Measurements from ENCODE around the gene RAPGEF1.

The RAPGEF1 gene

DNA sequence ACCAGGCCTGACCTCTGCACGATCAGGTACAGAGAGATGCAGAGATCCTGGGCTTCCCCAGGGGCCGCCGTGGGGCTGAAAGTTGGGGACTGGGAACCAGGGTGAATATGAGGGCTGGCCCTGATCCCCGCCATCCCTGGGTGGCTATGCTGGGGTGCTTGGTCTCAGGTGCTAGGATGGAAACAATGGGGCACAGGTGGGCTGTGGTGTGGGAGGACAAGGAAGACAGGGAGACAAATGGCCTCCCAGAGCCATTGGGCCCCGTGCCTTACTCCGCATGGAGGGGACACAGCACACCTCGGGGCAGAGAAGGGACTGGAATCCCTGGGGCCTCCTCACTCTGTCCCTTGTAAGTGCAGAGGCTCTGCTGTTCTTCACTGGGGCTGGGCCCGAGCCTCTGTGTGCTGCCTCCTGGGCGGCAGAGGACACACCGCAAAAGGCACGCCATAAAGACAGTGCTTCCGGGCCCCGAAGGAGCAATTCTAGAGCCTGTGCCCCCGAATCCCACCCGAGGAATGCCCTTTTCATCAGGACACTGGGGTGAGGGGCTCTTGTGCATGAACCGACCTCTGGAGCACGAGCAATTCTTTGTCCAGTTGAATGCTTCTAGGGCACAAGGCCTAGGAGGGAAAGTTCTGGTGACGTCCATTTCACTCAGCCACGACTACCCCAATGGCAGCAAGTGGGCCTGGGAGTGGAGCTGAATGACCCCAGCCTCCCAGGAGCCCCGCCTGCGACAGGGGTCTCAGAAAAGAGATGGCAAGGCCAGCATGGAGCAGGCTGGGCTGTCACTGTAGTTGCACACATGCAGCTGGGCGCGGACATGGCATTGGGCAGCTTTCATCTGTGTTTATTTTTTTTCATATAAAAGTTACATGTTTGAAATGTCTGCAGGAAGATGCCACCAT is 163.7 kb downstream of the RAPGEF1 start:
- Histone ChIP-seq H3K9ac (ENCODE audit: low read length) (no peak overlapping the region), H3K4me3 (ENCODE audit: insufficient read depth, low read length, poor library complexity, severe bottlenecking) (no peak overlapping the region), H3K27me3 (ENCODE audit: low read length) (no peaks in the 10 kb centered on the region), H3K4me2 (ENCODE audit: low read depth, low read length, poor library complexity, severe bottlenecking) (no peak overlapping the region), H3K79me2 (ENCODE audit: insufficient read depth, low read length) (no peaks in the 10 kb centered on the region), H3K27ac (ENCODE audit: low read depth, low read length) (no peak overlapping the region), H3K9me2 (replicated peaks; ENCODE audit: insufficient read depth, low read length) (no peaks in the 10 kb centered on the region), H2AFZ (ENCODE audit: low read depth, low read length, severe bottlenecking) (no peak overlapping the region), H3K36me3 (ENCODE audit: low read length) (peaks cover 3% of the 10 kb centered on the region; the same call in 1 of the 2 replicates), H3F3A (ENCODE audit: insufficient read depth) (no peaks in the 10 kb centered on the region), H3K9me3 (ENCODE audit: insufficient read depth, low read length) (no peaks in the 10 kb centered on the region), H4K20me1 (ENCODE audit: low read depth, low read length) (no peaks in the 10 kb centered on the region)
- TF ChIP-seq, protein P1, sequence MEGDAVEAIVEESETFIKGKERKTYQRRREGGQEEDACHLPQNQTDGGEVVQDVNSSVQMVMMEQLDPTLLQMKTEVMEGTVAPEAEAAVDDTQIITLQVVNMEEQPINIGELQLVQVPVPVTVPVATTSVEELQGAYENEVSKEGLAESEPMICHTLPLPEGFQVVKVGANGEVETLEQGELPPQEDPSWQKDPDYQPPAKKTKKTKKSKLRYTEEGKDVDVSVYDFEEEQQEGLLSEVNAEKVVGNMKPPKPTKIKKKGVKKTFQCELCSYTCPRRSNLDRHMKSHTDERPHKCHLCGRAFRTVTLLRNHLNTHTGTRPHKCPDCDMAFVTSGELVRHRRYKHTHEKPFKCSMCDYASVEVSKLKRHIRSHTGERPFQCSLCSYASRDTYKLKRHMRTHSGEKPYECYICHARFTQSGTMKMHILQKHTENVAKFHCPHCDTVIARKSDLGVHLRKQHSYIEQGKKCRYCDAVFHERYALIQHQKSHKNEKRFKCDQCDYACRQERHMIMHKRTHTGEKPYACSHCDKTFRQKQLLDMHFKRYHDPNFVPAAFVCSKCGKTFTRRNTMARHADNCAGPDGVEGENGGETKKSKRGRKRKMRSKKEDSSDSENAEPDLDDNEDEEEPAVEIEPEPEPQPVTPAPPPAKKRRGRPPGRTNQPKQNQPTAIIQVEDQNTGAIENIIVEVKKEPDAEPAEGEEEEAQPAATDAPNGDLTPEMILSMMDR (IDR thresholded peaks at IDR 0.05; ENCODE audit: insufficient read depth, low read length, poor library complexity, severe bottlenecking), result no peak
- TF ChIP-seq EZH2phosphoT487 (conservative IDR thresholded peaks at IDR 0.05; ENCODE audit: low read length), result no peak

DNA sequence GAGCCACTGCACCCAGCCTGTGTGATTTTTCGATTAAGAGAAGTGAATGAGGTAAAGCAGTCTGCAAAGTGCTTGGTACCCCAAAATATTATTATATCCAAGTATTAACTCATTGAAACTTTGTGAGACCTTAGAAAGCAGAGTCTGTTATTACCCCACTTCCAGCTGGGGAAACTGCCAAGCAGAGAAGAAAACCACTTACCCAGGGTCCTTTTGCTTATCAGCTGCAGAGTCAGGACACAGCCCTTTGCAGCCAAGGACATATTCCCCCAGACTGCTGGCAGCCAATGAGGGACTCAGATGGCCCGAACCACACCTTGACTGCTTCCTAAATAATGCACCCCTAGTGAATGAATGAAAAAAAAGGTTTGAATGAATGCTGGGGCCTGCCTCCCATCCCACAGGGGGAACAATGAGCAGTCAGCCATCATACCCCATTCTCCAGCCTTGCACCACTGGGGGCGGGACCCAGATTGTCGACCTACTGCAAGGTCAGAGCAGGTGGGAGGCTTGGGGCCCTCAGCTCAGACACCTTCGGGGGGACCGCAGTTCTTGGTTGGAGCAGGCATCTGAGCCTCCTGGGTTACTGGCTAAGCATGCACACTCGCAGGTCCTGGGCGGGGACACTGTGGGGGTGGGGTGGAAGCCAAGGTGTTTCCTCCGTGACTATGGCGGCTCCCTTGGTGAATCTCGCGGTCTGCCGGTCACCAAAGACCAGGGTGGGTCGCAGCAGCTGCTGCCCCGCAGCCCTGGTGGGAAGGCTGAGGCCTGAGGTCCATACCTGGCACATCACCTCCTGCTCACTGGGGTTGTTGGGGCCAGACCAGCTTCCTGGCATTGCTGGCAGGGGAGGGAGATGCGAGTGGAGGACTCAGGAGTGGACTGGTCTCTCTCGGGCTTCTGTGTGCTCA is 164.9 kb downstream of the RAPGEF1 start:
- H3K9me2 ChIP-seq (replicated peaks; ENCODE audit: insufficient read depth, low read length), result no peaks in the 10 kb centered on the region
- no peaks in the 10 kb centered on the region for H3K9me3 ChIP-seq (ENCODE audit: insufficient read depth, low read length)
- no peak overlapping the region for H3K4me3 ChIP-seq (ENCODE audit: insufficient read depth, low read length, poor library complexity, severe bottlenecking)
- H4K20me1 ChIP-seq (ENCODE audit: low read depth, low read length), result no peaks in the 10 kb centered on the region
- no peaks in the 10 kb centered on the region for H3F3A ChIP-seq (ENCODE audit: insufficient read depth)
- no peaks in the 10 kb centered on the region for H3K27me3 ChIP-seq (ENCODE audit: low read length)
- no peak overlapping the region for H2AFZ ChIP-seq (ENCODE audit: low read depth, low read length, severe bottlenecking)
- H3K79me2 ChIP-seq (ENCODE audit: insufficient read depth, low read length), result no peaks in the 10 kb centered on the region
- H3K4me2 ChIP-seq (ENCODE audit: low read depth, low read length, poor library complexity, severe bottlenecking), result no peak overlapping the region
- no peak overlapping the region for H3K9ac ChIP-seq (ENCODE audit: low read length)
- TF ChIP-seq EZH2phosphoT487 (conservative IDR thresholded peaks at IDR 0.05; ENCODE audit: low read length), result no peak
- TF ChIP-seq, protein P1 (IDR thresholded peaks at IDR 0.05; ENCODE audit: insufficient read depth, low read length, poor library complexity, severe bottlenecking), result no peak
- no peak overlapping the region for H3K27ac ChIP-seq (ENCODE audit: low read depth, low read length)
- peaks cover 3% of the 10 kb centered on the region; the same call in 1 of the 2 replicates for H3K36me3 ChIP-seq (ENCODE audit: low read length)

DNA sequence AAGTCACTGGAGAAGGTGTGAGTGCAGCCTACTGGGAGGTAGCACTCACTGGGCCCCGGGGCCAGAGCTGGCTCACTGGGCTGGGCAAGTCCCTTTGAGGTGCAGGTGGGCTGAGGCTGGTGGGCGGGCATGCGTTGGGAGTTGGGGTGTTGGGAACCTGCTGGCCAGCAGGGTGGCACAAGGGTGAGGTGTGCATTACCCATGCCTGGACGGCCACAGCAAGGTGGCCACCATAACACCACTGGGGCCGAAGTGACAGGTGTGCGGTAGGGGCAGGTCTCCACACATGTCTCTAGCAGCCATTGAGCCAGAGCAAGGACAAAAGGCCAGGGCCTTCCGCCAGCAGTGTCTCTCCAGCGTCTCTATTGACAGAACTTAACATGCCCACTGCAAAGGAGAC is 172.0 kb downstream of the RAPGEF1 start:
- H3K9ac ChIP-seq (ENCODE audit: low read length), result no peak overlapping the region
- TF ChIP-seq, protein P1 (IDR thresholded peaks at IDR 0.05; ENCODE audit: insufficient read depth, low read length, poor library complexity, severe bottlenecking), result no peak
- no peak for TF ChIP-seq EZH2phosphoT487 (conservative IDR thresholded peaks at IDR 0.05; ENCODE audit: low read length)
- H3K9me3 ChIP-seq (ENCODE audit: insufficient read depth, low read length), result no peaks in the 10 kb centered on the region
- H2AFZ ChIP-seq (ENCODE audit: low read depth, low read length, severe bottlenecking), result no peak overlapping the region
- no peaks in the 10 kb centered on the region for H3K9me2 ChIP-seq (replicated peaks; ENCODE audit: insufficient read depth, low read length)
- no peak overlapping the region for H3K4me3 ChIP-seq (ENCODE audit: insufficient read depth, low read length, poor library complexity, severe bottlenecking)
- H3K79me2 ChIP-seq (ENCODE audit: insufficient read depth, low read length), result no peaks in the 10 kb centered on the region
- H4K20me1 ChIP-seq (ENCODE audit: low read depth, low read length), result no peaks in the 10 kb centered on the region
- peaks cover 3% of the 10 kb centered on the region; the same call in 1 of the 2 replicates for H3K36me3 ChIP-seq (ENCODE audit: low read length)
- H3K4me2 ChIP-seq (ENCODE audit: low read depth, low read length, poor library complexity, severe bottlenecking), result no peak overlapping the region
- H3K27ac ChIP-seq (ENCODE audit: low read depth, low read length), result no peak overlapping the region
- no peaks in the 10 kb centered on the region for H3F3A ChIP-seq (ENCODE audit: insufficient read depth)
- H3K27me3 ChIP-seq (ENCODE audit: low read length), result no peaks in the 10 kb centered on the region

Data from SU-DHL-6 (cell line).